ENCODE data around the gene MCM10. TPM values are rescaled to one million over a fixed set of nuclear protein-coding genes. Genes with fewer than 3 reads are reported as not detected.

The MCM10 gene
- total and polyA plus RNA-seq, 9 of the 15 experiments (the other 6 are each of a cell fraction or from before 2014, with no cell fraction given): 10.4 to 68.1 (median 48.0) TPM

DNA sequence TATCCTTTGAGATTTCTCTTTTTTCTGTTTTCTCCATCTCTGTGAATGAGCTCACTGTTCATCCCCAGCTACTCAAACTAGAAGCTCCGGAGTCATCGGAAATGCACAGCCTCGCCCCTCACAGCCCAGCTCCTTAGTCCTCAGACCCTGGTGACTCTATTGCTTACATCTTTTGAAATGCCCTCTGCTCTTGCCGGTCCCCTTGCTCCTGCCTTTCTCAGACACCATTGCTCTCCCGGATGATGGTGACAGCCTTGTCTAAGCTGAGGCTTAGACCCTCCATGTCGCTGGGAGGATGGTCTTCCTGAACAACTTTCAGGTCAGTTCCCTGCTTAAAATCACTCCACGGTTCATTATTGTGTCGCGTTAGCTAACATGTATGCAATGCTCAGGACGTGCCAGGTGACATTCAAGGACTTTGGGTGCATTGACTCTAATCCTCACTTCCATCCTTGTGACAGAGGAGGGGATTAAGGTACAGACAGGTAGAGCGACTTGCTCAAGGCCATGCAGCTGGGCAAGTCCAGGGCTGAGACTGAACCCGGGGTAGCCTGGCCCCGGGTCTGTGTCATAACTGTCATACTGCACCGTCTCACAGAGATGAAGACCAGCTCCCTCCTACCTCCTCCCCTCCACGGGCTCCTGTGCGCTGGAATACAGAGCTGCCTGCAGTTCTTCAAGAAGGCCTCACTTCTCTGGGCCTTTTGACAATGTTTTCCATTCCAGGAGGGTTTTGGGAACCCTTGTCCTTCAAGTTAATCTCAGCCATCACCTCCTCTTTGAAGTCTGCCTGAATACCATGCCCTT lies 77.1 kb downstream of the MCM10 start:
- ChIA-PET CTCF (ENCODE audit: low intra/inter-chr PET ratio) (no interaction called here), POLR2A (interaction anchor here (0.6 to 1.7 kb wide), 3 partner anchors 8 to 64 kb away, joined by 3 read pairs; no protein-coding TSS in a partner anchor)
- intact Hi-C loops (cut with micrococcal nuclease): no loop called here
- no peaks in the 10 kb centered on the region for H3K9me3 ChIP-seq (replicated peaks; ENCODE audit: control insufficient read depth, insufficient read depth, low read depth, low read length)
- in situ Hi-C loops (cut with MboI): no loop called here
- no peaks in the 10 kb centered on the region for H3K79me2 ChIP-seq (ENCODE audit: control insufficient read depth, insufficient read depth, low read length)
- WGBS (ENCODE audit: insufficient coverage, low coverage, missing lambda C conversion rate): 9% methylated on average over 16 of the region's 16 CpGs
- ATAC-seq (peak; percentile 53), FAIRE-seq (peak; percentile 59), DNase-seq (ENCODE audit: extremely low read depth in 1 of 4, low spot score in 3 of 4) (no peak)
- peaks cover 20 to 45% of the 10 kb centered on the region in 2 experiments for H3K27me3 ChIP-seq (ENCODE audit: control insufficient read depth in 2 of 2, insufficient read depth in 2 of 2, low read length in 2 of 2)
- BruUV-seq (replicated peaks): no TSS peak
- H2AFZ ChIP-seq (ENCODE audit: low read depth, low read length): no peak overlapping the region
- H3K4me3 ChIP-seq: no peak overlapping the region
- H3K36me3 ChIP-seq (ENCODE audit: control insufficient read depth, insufficient read depth, low read length): no peaks in the 10 kb centered on the region
- no peak overlapping the region for H3K27ac ChIP-seq (ENCODE audit: extremely low read depth, low read depth, low read length)
- TF ChIP-seq BCL6 (CRISPR knock-in tag; IDR thresholded peaks at IDR 0.05): no peak
- TF ChIP-seq MTA1 (IDR thresholded peaks at IDR 0.05; ENCODE audit: borderline replicate concordance): no peak
- no peak for TF ChIP-seq TAF7 (tag; IDR thresholded peaks at IDR 0.05)
- no peak for TF ChIP-seq MAFF (IDR thresholded peaks at IDR 0.05; ENCODE audit: low read length)
- TF ChIP-seq SIX5 (IDR thresholded peaks at IDR 0.05; ENCODE audit: borderline replicate concordance in 1 of 2, insufficient read depth in 1 of 2, low read depth in 1 of 2, low read length in 2 of 2): no peak
- TF ChIP-seq ZNF589 (CRISPR knock-in tag; IDR thresholded peaks at IDR 0.05; ENCODE audit: low read depth): no peak
- TF ChIP-seq CSDE1 (IDR thresholded peaks at IDR 0.05): no peak
- TF ChIP-seq ZNF699 (CRISPR knock-in tag; IDR thresholded peaks at IDR 0.05; ENCODE audit: insufficient replicate concordance): no peak
- no peak for TF ChIP-seq SMARCC2 (IDR thresholded peaks at IDR 0.05; ENCODE audit: low read depth)
- no peak for TF ChIP-seq TOE1 (IDR thresholded peaks at IDR 0.05; ENCODE audit: borderline replicate concordance)
- TF ChIP-seq TOE1 (CRISPR knock-in tag; IDR thresholded peaks at IDR 0.05; ENCODE audit: borderline replicate concordance, low read depth): no peak
- no peak for TF ChIP-seq ZNF347 (CRISPR knock-in tag; IDR thresholded peaks at IDR 0.05; ENCODE audit: low read depth)
- TF ChIP-seq LCOR (CRISPR knock-in tag; IDR thresholded peaks at IDR 0.05): no peak
- no peak for TF ChIP-seq RBM22 (IDR thresholded peaks at IDR 0.05; ENCODE audit: low read depth, low read length, poor library complexity, severe bottlenecking)
- no peak for TF ChIP-seq KLF16 (IDR thresholded peaks at IDR 0.05)
- H4K20me1 ChIP-seq (replicated peaks; ENCODE audit: control insufficient read depth, insufficient read depth, low read length): no peaks in the 10 kb centered on the region
- no peak overlapping the region for H3K9ac ChIP-seq (ENCODE audit: insufficient read depth in 1 of 2, low read depth in 2 of 2, low read length in 2 of 2)
- H3K9me1 ChIP-seq (ENCODE audit: control insufficient read depth, insufficient read depth, low read length): no peaks in the 10 kb centered on the region
- no peak overlapping the region for H3K4me2 ChIP-seq (ENCODE audit: insufficient read depth, low read length)
- peaks cover 0 to 2% of the 10 kb centered on the region in 2 experiments; a peak in 2 of 5 replicates for H3K4me1 ChIP-seq (replicated peaks in 1 of 2; ENCODE audit: control insufficient read depth in 2 of 2, insufficient read depth in 2 of 2, low read length in 2 of 2)

All from K562 (cell line).